ENCODE data around the gene POLR2C. TPM values are rescaled to one million over a fixed set of nuclear protein-coding genes. Genes with fewer than 3 reads are reported as not detected.

The POLR2C gene
- total and polyA plus RNA-seq, 2 experiments from 2014 or later, result 37.6 to 123 TPM

GRCh38 chr16:57464523-57464922 lies 2.0 kb downstream of the POLR2C start:
- Histone ChIP-seq H4K20me1 (replicated peaks; ENCODE audit: insufficient read depth) (peaks cover 11% of the 10 kb centered on the region), H3K4me3 (no peak overlapping the region), H3K9me2 (ENCODE audit: insufficient read depth) (no peaks in the 10 kb centered on the region), H3K4me1 (ENCODE audit: insufficient read depth) (peaks cover 9% of the 10 kb centered on the region; the same call in 1 of the 2 replicates), H3K79me2 (replicated peaks; ENCODE audit: insufficient read depth) (peaks cover 36% of the 10 kb centered on the region), H3F3A (replicated peaks; ENCODE audit: low read depth) (no peaks in the 10 kb centered on the region; the same call in 1 of the 2 replicates), H3K27ac (ENCODE audit: low read depth) (no peak overlapping the region), H3K27me3 (ENCODE audit: insufficient read depth) (no peaks in the 10 kb centered on the region), H2AFZ (no peak overlapping the region), H3K4me2 (no peak overlapping the region), H3K36me3 (ENCODE audit: insufficient read depth) (peaks cover 40% of the 10 kb centered on the region)
- H3K27ac Mint-ChIP-seq, result no peak overlapping the region
- H3K4me1 Mint-ChIP-seq, result peaks cover 8% of the 10 kb centered on the region; the same call in 2 of the 3 replicates
- H3K4me3 Mint-ChIP-seq, result no peak overlapping the region; the same call in 2 of the 3 replicates
- ATAC-seq (no peak), DNase-seq (ENCODE audit: low spot score) (no peak)
- peaks cover 61% of the 10 kb centered on the region for H3K36me3 Mint-ChIP-seq (ENCODE audit: low read depth)
- H3K27me3 Mint-ChIP-seq (ENCODE audit: insufficient read depth, low read depth, poor library complexity), result peaks cover 5% of the 10 kb centered on the region
- TF ChIP-seq ETS1 (IDR thresholded peaks at IDR 0.05) (no peak), ZNF114 (CRISPR knock-in tag; IDR thresholded peaks at IDR 0.05) (no peak), POLR2AphosphoS5 (IDR thresholded peaks at IDR 0.05; ENCODE audit: low read depth) (no peak), EZH2phosphoT487 (IDR thresholded peaks at IDR 0.05; ENCODE audit: unreplicated experiment) (no peak)
- TF ChIP-seq, protein P1, sequence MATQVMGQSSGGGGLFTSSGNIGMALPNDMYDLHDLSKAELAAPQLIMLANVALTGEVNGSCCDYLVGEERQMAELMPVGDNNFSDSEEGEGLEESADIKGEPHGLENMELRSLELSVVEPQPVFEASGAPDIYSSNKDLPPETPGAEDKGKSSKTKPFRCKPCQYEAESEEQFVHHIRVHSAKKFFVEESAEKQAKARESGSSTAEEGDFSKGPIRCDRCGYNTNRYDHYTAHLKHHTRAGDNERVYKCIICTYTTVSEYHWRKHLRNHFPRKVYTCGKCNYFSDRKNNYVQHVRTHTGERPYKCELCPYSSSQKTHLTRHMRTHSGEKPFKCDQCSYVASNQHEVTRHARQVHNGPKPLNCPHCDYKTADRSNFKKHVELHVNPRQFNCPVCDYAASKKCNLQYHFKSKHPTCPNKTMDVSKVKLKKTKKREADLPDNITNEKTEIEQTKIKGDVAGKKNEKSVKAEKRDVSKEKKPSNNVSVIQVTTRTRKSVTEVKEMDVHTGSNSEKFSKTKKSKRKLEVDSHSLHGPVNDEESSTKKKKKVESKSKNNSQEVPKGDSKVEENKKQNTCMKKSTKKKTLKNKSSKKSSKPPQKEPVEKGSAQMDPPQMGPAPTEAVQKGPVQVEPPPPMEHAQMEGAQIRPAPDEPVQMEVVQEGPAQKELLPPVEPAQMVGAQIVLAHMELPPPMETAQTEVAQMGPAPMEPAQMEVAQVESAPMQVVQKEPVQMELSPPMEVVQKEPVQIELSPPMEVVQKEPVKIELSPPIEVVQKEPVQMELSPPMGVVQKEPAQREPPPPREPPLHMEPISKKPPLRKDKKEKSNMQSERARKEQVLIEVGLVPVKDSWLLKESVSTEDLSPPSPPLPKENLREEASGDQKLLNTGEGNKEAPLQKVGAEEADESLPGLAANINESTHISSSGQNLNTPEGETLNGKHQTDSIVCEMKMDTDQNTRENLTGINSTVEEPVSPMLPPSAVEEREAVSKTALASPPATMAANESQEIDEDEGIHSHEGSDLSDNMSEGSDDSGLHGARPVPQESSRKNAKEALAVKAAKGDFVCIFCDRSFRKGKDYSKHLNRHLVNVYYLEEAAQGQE (IDR thresholded peaks at IDR 0.05; ENCODE audit: unreplicated experiment), result no peak
- TF ChIP-seq, protein P2, sequence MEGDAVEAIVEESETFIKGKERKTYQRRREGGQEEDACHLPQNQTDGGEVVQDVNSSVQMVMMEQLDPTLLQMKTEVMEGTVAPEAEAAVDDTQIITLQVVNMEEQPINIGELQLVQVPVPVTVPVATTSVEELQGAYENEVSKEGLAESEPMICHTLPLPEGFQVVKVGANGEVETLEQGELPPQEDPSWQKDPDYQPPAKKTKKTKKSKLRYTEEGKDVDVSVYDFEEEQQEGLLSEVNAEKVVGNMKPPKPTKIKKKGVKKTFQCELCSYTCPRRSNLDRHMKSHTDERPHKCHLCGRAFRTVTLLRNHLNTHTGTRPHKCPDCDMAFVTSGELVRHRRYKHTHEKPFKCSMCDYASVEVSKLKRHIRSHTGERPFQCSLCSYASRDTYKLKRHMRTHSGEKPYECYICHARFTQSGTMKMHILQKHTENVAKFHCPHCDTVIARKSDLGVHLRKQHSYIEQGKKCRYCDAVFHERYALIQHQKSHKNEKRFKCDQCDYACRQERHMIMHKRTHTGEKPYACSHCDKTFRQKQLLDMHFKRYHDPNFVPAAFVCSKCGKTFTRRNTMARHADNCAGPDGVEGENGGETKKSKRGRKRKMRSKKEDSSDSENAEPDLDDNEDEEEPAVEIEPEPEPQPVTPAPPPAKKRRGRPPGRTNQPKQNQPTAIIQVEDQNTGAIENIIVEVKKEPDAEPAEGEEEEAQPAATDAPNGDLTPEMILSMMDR (conservative IDR thresholded peaks at IDR 0.05; ENCODE audit: low read depth in 2 of 2), result no peak
- no peaks in the 10 kb centered on the region for H3K9me3 Mint-ChIP-seq

- ATAC-seq (no peak), DNase-seq (ENCODE audit: low spot score) (no peak)
- Histone ChIP-seq H3K79me2 (replicated peaks; ENCODE audit: insufficient read depth) (peaks cover 30% of the 10 kb centered on the region), H3K27me3 (ENCODE audit: insufficient read depth) (no peaks in the 10 kb centered on the region), H3K4me2 (no peak overlapping the region), H3K27ac (ENCODE audit: low read depth) (no peak overlapping the region), H3K4me3 (no peak overlapping the region), H3K36me3 (ENCODE audit: insufficient read depth) (peaks cover 47% of the 10 kb centered on the region), H3F3A (replicated peaks; ENCODE audit: low read depth) (0 out of 2 replicates have a peak, but pooled peaks cover 8% of the 10 kb centered on the region), H2AFZ (no peak overlapping the region), H4K20me1 (replicated peaks; ENCODE audit: insufficient read depth) (peaks cover 11% of the 10 kb centered on the region), H3K9me2 (ENCODE audit: insufficient read depth) (no peaks in the 10 kb centered on the region), H3K4me1 (ENCODE audit: insufficient read depth) (peaks cover 28% of the 10 kb centered on the region)
- peaks cover 5% of the 10 kb centered on the region for H3K27me3 Mint-ChIP-seq (ENCODE audit: insufficient read depth, low read depth, poor library complexity)
- no peaks in the 10 kb centered on the region for H3K9me3 Mint-ChIP-seq
- no peak overlapping the region for H3K4me3 Mint-ChIP-seq
- H3K36me3 Mint-ChIP-seq (ENCODE audit: low read depth), result peaks cover 74% of the 10 kb centered on the region
- H3K4me1 Mint-ChIP-seq, result peaks cover 36% of the 10 kb centered on the region
- no peak overlapping the region for H3K27ac Mint-ChIP-seq
- TF ChIP-seq ZNF331 (CRISPR knock-in tag; IDR thresholded peaks at IDR 0.05; ENCODE audit: low read depth) (no peak), EZH2 (IDR thresholded peaks at IDR 0.05; ENCODE audit: low read depth, unreplicated experiment) (no peak), CREB1 (CRISPR knock-in tag; IDR thresholded peaks at IDR 0.05; ENCODE audit: low read depth) (no peak), ZNF114 (CRISPR knock-in tag; IDR thresholded peaks at IDR 0.05) (no peak), POLR2AphosphoS5 (IDR thresholded peaks at IDR 0.05; ENCODE audit: low read depth) (no peak), EZH2phosphoT487 (IDR thresholded peaks at IDR 0.05; ENCODE audit: unreplicated experiment) (no peak), ETS1 (IDR thresholded peaks at IDR 0.05) (no peak), JUNB (IDR thresholded peaks at IDR 0.05; ENCODE audit: unreplicated experiment) (no peak)
- TF ChIP-seq, protein P1 (IDR thresholded peaks at IDR 0.05; ENCODE audit: unreplicated experiment), result no peak
Measured at GRCh38 chr16:57468346-57468745, 5.9 kb downstream of the POLR2C start.

Measured in GM23338 (cell line).